ENCODE results near the gene VAV3.

VAV3 gene

DNA sequence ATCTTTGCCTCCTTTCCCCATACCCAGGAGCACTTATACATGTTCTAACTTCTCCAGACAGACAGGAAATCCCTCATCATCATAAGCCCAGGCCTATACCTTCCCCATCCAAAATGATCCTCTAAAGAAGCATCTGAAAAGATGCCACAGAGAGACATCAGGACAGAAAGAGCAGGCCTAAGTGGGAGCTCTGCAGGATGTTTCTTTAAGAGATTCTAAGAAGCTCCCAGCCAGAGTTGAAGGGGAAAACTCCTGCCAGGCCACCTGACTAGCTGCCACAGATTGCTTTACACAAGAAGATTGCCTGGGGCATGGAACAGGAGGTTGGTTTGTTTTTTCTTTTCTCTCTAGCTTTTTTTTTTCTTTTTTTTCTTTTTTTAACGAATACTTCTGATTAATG, 275.8 kb downstream of the VAV3 start:
- WGBS, result 64% methylated on average over 1 of the region's 1 CpG
- Histone ChIP-seq H3K27ac (ENCODE audit: low read length, poor library complexity, severe bottlenecking) (no peak overlapping the region), H3K79me1 (replicated peaks; ENCODE audit: low read length, poor library complexity, severe bottlenecking) (no peaks in the 10 kb centered on the region), H2BK12ac (ENCODE audit: low read length in 2 of 2) (no peak overlapping the region), H3K23ac (ENCODE audit: low read length in 2 of 2) (no peak overlapping the region), H3K27me3 (ENCODE audit: control insufficient read depth in 1 of 2, insufficient read depth in 1 of 2, low read length in 2 of 2) (no peaks in the 10 kb centered on the region), H4K91ac (ENCODE audit: low read length) (no peak overlapping the region), H3K36me3 (ENCODE audit: control insufficient read depth in 1 of 2, insufficient read depth in 2 of 2, low read depth in 1 of 2, low read length in 2 of 2) (no peaks in the 10 kb centered on the region), H3K9ac (ENCODE audit: low read length) (no peak overlapping the region), H3K18ac (ENCODE audit: low read depth in 1 of 2, low read length in 2 of 2) (no peak overlapping the region), H3K4me3 (ENCODE audit: insufficient read depth in 1 of 2, low read depth in 1 of 2, low read length in 2 of 2) (no peak overlapping the region), H4K8ac (ENCODE audit: low read length) (no peak overlapping the region), H2AFZ (ENCODE audit: low read depth, low read length) (no peak overlapping the region), H3K14ac (ENCODE audit: low read length in 2 of 2) (no peak overlapping the region), H3K4ac (ENCODE audit: low read depth in 1 of 2, low read length in 2 of 2) (no peak overlapping the region), H2BK15ac (ENCODE audit: low read depth, poor library complexity, severe bottlenecking) (no peak overlapping the region), H3K4me2 (ENCODE audit: low read length, poor library complexity, severe bottlenecking) (no peak overlapping the region), H3K9me3 (ENCODE audit: control insufficient read depth, low read length) (no peaks in the 10 kb centered on the region), H2BK5ac (ENCODE audit: low read depth, low read length, poor library complexity, severe bottlenecking) (no peak overlapping the region), H2BK120ac (ENCODE audit: low read depth, low read length) (no peak overlapping the region), H2AK5ac (ENCODE audit: low read length, severe bottlenecking) (no peak overlapping the region), H3K4me1 (ENCODE audit: control insufficient read depth, insufficient read depth, low read depth, low read length) (no peaks in the 10 kb centered on the region)
- DNase-seq, result peak; percentile 1

GRCh38 chr1:107687849-107688753, 276.9 kb downstream of the VAV3 start:
- H3K79me1 ChIP-seq (replicated peaks; ENCODE audit: low read length, poor library complexity, severe bottlenecking), result no peaks in the 10 kb centered on the region
- no peaks in the 10 kb centered on the region for H3K36me3 ChIP-seq (ENCODE audit: control insufficient read depth in 1 of 2, insufficient read depth in 2 of 2, low read depth in 1 of 2, low read length in 2 of 2)
- H3K9me3 ChIP-seq (ENCODE audit: control insufficient read depth, low read length), result no peaks in the 10 kb centered on the region
- H3K23ac ChIP-seq (ENCODE audit: low read length in 2 of 2), result no peak overlapping the region
- H3K4me3 ChIP-seq (ENCODE audit: insufficient read depth in 1 of 2, low read depth in 1 of 2, low read length in 2 of 2), result no peak overlapping the region
- H2AK5ac ChIP-seq (ENCODE audit: low read length, severe bottlenecking), result no peak overlapping the region
- H2BK120ac ChIP-seq (ENCODE audit: low read depth, low read length), result no peak overlapping the region
- no peak overlapping the region for H2BK5ac ChIP-seq (ENCODE audit: low read depth, low read length, poor library complexity, severe bottlenecking)
- no peak overlapping the region for H2BK12ac ChIP-seq (ENCODE audit: low read length in 2 of 2)
- H4K91ac ChIP-seq (ENCODE audit: low read length), result no peak overlapping the region
- H3K4ac ChIP-seq (ENCODE audit: low read depth in 1 of 2, low read length in 2 of 2), result no peak overlapping the region
- H3K14ac ChIP-seq (ENCODE audit: low read length in 2 of 2), result no peak overlapping the region
- H4K8ac ChIP-seq (ENCODE audit: low read length), result no peak overlapping the region
- H3K4me1 ChIP-seq (ENCODE audit: control insufficient read depth, insufficient read depth, low read depth, low read length), result no peaks in the 10 kb centered on the region
- H3K27me3 ChIP-seq (ENCODE audit: control insufficient read depth in 1 of 2, insufficient read depth in 1 of 2, low read length in 2 of 2), result no peaks in the 10 kb centered on the region
- no peak overlapping the region for H2BK15ac ChIP-seq (ENCODE audit: low read depth, poor library complexity, severe bottlenecking)
- no peak overlapping the region for H3K4me2 ChIP-seq (ENCODE audit: low read length, poor library complexity, severe bottlenecking)
- no peak overlapping the region for H3K27ac ChIP-seq (ENCODE audit: low read length, poor library complexity, severe bottlenecking)
- H2AFZ ChIP-seq (ENCODE audit: low read depth, low read length), result no peak overlapping the region
- 90% methylated on average over 8 of the region's 9 CpGs for WGBS
- no peak overlapping the region for H3K9ac ChIP-seq (ENCODE audit: low read length)
- DNase-seq, result peak; percentile 20
- no peak overlapping the region for H3K18ac ChIP-seq (ENCODE audit: low read depth in 1 of 2, low read length in 2 of 2)

GRCh38 chr1:107683683-107684082, 281.3 kb downstream of the VAV3 start:
- H3K36me3 ChIP-seq (ENCODE audit: control insufficient read depth in 1 of 2, insufficient read depth in 2 of 2, low read depth in 1 of 2, low read length in 2 of 2), result no peaks in the 10 kb centered on the region
- no peak overlapping the region for H2AK5ac ChIP-seq (ENCODE audit: low read length, severe bottlenecking)
- no peaks in the 10 kb centered on the region for H3K27me3 ChIP-seq (ENCODE audit: control insufficient read depth in 1 of 2, insufficient read depth in 1 of 2, low read length in 2 of 2)
- no peak overlapping the region for H3K14ac ChIP-seq (ENCODE audit: low read length in 2 of 2)
- H3K18ac ChIP-seq (ENCODE audit: low read depth in 1 of 2, low read length in 2 of 2), result no peak overlapping the region
- no peaks in the 10 kb centered on the region for H3K79me1 ChIP-seq (replicated peaks; ENCODE audit: low read length, poor library complexity, severe bottlenecking)
- no peak overlapping the region for H3K4me3 ChIP-seq (ENCODE audit: insufficient read depth in 1 of 2, low read depth in 1 of 2, low read length in 2 of 2)
- no peak overlapping the region for H2BK12ac ChIP-seq (ENCODE audit: low read length in 2 of 2)
- H2BK5ac ChIP-seq (ENCODE audit: low read depth, low read length, poor library complexity, severe bottlenecking), result no peak overlapping the region
- no peak overlapping the region for H3K23ac ChIP-seq (ENCODE audit: low read length in 2 of 2)
- no peak overlapping the region for H4K8ac ChIP-seq (ENCODE audit: low read length)
- no peak overlapping the region for H3K9ac ChIP-seq (ENCODE audit: low read length)
- no peak overlapping the region for H4K91ac ChIP-seq (ENCODE audit: low read length)
- no peaks in the 10 kb centered on the region for H3K9me3 ChIP-seq (ENCODE audit: control insufficient read depth, low read length)
- 85% methylated on average over 1 of the region's 2 CpGs for WGBS
- no peak overlapping the region for H2BK120ac ChIP-seq (ENCODE audit: low read depth, low read length)
- no peak overlapping the region for H2BK15ac ChIP-seq (ENCODE audit: low read depth, poor library complexity, severe bottlenecking)
- H3K27ac ChIP-seq (ENCODE audit: low read length, poor library complexity, severe bottlenecking), result no peak overlapping the region
- no peak overlapping the region for H3K4ac ChIP-seq (ENCODE audit: low read depth in 1 of 2, low read length in 2 of 2)
- no peak for DNase-seq
- H2AFZ ChIP-seq (ENCODE audit: low read depth, low read length), result no peak overlapping the region
- no peaks in the 10 kb centered on the region for H3K4me1 ChIP-seq (ENCODE audit: control insufficient read depth, insufficient read depth, low read depth, low read length)
- H3K4me2 ChIP-seq (ENCODE audit: low read length, poor library complexity, severe bottlenecking), result no peak overlapping the region

DNA sequence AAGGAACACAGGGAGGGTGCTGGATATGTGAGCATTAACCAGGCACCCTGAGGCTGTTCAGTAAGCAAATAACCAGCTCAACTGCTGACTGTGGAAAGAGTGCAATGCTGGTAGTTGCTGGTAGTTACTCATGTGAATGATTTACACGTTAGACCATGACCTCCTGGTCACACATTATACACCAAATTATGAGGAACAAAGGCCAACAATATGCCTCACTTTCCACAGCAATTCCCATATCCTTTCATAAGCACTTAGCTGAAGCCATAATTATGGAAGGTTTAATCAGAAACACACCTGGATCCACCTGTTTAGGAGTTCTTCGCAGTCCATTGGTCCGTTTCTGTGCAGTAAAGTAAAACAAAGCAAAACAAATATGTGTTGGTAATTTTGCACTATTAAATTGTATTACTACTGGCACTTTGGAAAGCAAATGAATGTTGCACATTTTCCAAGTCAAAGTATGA, 281.8 kb downstream of the VAV3 start:
- H3K4me1 ChIP-seq (ENCODE audit: control insufficient read depth, insufficient read depth, low read depth, low read length), result no peaks in the 10 kb centered on the region
- H3K4ac ChIP-seq (ENCODE audit: low read depth in 1 of 2, low read length in 2 of 2), result no peak overlapping the region
- H3K79me1 ChIP-seq (replicated peaks; ENCODE audit: low read length, poor library complexity, severe bottlenecking), result no peaks in the 10 kb centered on the region
- no peak overlapping the region for H2AFZ ChIP-seq (ENCODE audit: low read depth, low read length)
- 83% methylated on average over 2 of the region's 3 CpGs for WGBS
- H4K91ac ChIP-seq (ENCODE audit: low read length), result peak overlapping the region; percentile 50
- no peak overlapping the region for H3K14ac ChIP-seq (ENCODE audit: low read length in 2 of 2)
- DNase-seq, result no peak
- H3K9ac ChIP-seq (ENCODE audit: low read length), result no peak overlapping the region
- no peak overlapping the region for H4K8ac ChIP-seq (ENCODE audit: low read length)
- no peak overlapping the region for H3K4me3 ChIP-seq (ENCODE audit: insufficient read depth in 1 of 2, low read depth in 1 of 2, low read length in 2 of 2)
- H2AK5ac ChIP-seq (ENCODE audit: low read length, severe bottlenecking), result no peak overlapping the region
- H3K9me3 ChIP-seq (ENCODE audit: control insufficient read depth, low read length), result no peaks in the 10 kb centered on the region
- H2BK120ac ChIP-seq (ENCODE audit: low read depth, low read length), result no peak overlapping the region
- H3K18ac ChIP-seq (ENCODE audit: low read depth in 1 of 2, low read length in 2 of 2), result no peak overlapping the region
- H3K4me2 ChIP-seq (ENCODE audit: low read length, poor library complexity, severe bottlenecking), result no peak overlapping the region
- H3K27ac ChIP-seq (ENCODE audit: low read length, poor library complexity, severe bottlenecking), result peak overlapping the region; percentile 79
- H2BK15ac ChIP-seq (ENCODE audit: low read depth, poor library complexity, severe bottlenecking), result no peak overlapping the region
- no peak overlapping the region for H2BK12ac ChIP-seq (ENCODE audit: low read length in 2 of 2)
- no peaks in the 10 kb centered on the region for H3K27me3 ChIP-seq (ENCODE audit: control insufficient read depth in 1 of 2, insufficient read depth in 1 of 2, low read length in 2 of 2)
- H2BK5ac ChIP-seq (ENCODE audit: low read depth, low read length, poor library complexity, severe bottlenecking), result no peak overlapping the region
- no peak overlapping the region for H3K23ac ChIP-seq (ENCODE audit: low read length in 2 of 2)
- no peaks in the 10 kb centered on the region for H3K36me3 ChIP-seq (ENCODE audit: control insufficient read depth in 1 of 2, insufficient read depth in 2 of 2, low read depth in 1 of 2, low read length in 2 of 2)

All from mesenchymal stem cell (in vitro differentiated cells and primary cell).